DOHH2 (cell line): ENCODE data around the gene MRPL12.

Experiments
- H3F3A ChIP-seq: fragments of 200-600 bp; sonication (generic), shearing (Covaris generic); 2 replicates; pipeline ENCODE4 v1.6.0; 2016; ENCODE audit warnings: antibody characterized with exemption, mild to moderate bottlenecking; ENCODE audit not compliant: control insufficient read depth, insufficient read depth
- H3K27ac ChIP-seq: fragments of 200-600 bp; sonication (generic); 2 replicates; pipeline ENCODE4 v1.5.1; 2014; ENCODE audit warnings: low read depth, mild to moderate bottlenecking, low read length, moderate library complexity
- H3K27me3 ChIP-seq: fragments of 200-600 bp; sonication (generic); 2 replicates; pipeline ENCODE4 v1.6.1; 2014; ENCODE audit warnings: mild to moderate bottlenecking, low read length, mixed read lengths; ENCODE audit not compliant: control insufficient read depth
- H3K36me3 ChIP-seq: fragments of 200-600 bp; sonication (generic); 2 replicates; pipeline ENCODE4 v1.6.1; 2014; ENCODE audit warnings: mild to moderate bottlenecking, low read length, moderate library complexity, mixed read lengths; ENCODE audit not compliant: control insufficient read depth
- H3K4me1 ChIP-seq: fragments of 200-600 bp; sonication (generic); 2 replicates; pipeline ENCODE4 v1.6.1; 2014; ENCODE audit warnings: mild to moderate bottlenecking, low read length, mixed read lengths; ENCODE audit not compliant: control insufficient read depth
- H3K4me2 ChIP-seq: fragments of 200-600 bp; sonication (generic); 2 replicates; pipeline ENCODE4 v1.6.0; 2014; ENCODE audit warnings: mild to moderate bottlenecking, low read length, moderate library complexity
- H3K4me3 ChIP-seq: fragments of 200-600 bp; sonication (generic); 2 replicates; pipeline ENCODE4 v1.5.1; 2014; ENCODE audit warnings: mild to moderate bottlenecking, low read length, mixed read lengths
- H3K79me2 ChIP-seq: fragments of 200-600 bp; sonication (generic); 2 replicates; pipeline ENCODE4 v1.6.1; 2014; ENCODE audit warnings: mild to moderate bottlenecking, low read length, mixed read lengths; ENCODE audit not compliant: control insufficient read depth
- H3K9me2 ChIP-seq: fragments of 200-600 bp; sonication (generic); replicated peaks from 2 replicates; pipeline ENCODE4 v1.6.1; 2014; ENCODE audit warnings: mild to moderate bottlenecking, low read length, mixed read lengths; ENCODE audit not compliant: control insufficient read depth
- H3K9me3 ChIP-seq: fragments of 200-600 bp; sonication (generic); 2 replicates; pipeline ENCODE4 v1.6.1; 2014; ENCODE audit warnings: antibody characterized with exemption, low read length, mixed read lengths; ENCODE audit not compliant: control insufficient read depth, insufficient read depth
- H4K20me1 ChIP-seq: fragments of 200-600 bp; sonication (generic); 2 replicates; pipeline ENCODE4 v1.6.0; 2014; ENCODE audit warnings: low read depth, mild to moderate bottlenecking, antibody characterized with exemption, low read length, moderate library complexity; ENCODE audit not compliant: control insufficient read depth, insufficient read depth
- CTCF ChIP-seq: fragments of 200-600 bp; sonication (generic); IDR thresholded peaks from one replicate; pipeline ENCODE4 v1.5.1; 2014; ENCODE audit warnings: antibody characterized with exemption, mild to moderate bottlenecking, low read depth, low read length; ENCODE audit not compliant: poor library complexity, severe bottlenecking
- EZH2phosphoT487 ChIP-seq: fragments of 200-600 bp; sonication (generic); IDR thresholded peaks from 2 replicates; pipeline ENCODE4 v1.6.1; 2017; ENCODE audit warnings: borderline replicate concordance, mild to moderate bottlenecking, antibody characterized with exemption, low read length, moderate library complexity, mixed read lengths

Gene MRPL12

GRCh38 chr17:81683584-81684441, 19.4 kb upstream of the MRPL12 start, which contains the start of the genes ARL16 and HGS:
TSS of gene ARL16 (minus strand) at chr17:81683797. CDS start at chr17:81683753, 44 bp downstream.
TSS of gene HGS (plus strand) at chr17:81684011. CDS start at chr17:81684067, 56 bp downstream.
- Histone ChIP-seq H3K79me2 (peaks cover 73% of the 10 kb centered on the region), H3K36me3 (peaks cover 62% of the 10 kb centered on the region)
- TF ChIP-seq CTCF (no peak), EZH2phosphoT487 (no peak)

GRCh38 chr17:81684442-81684911, 18.7 kb upstream of the MRPL12 start:
- peaks cover 19% of the 10 kb centered on the region; the same call in 1 of the 2 replicates for H4K20me1 ChIP-seq
- no peaks in the 10 kb centered on the region for H3K27me3 ChIP-seq
- peaks cover 22% of the 10 kb centered on the region for H3K4me1 ChIP-seq
- TF ChIP-seq EZH2phosphoT487 (no peak), CTCF (no peak)
- H3K36me3 ChIP-seq = peaks cover 68% of the 10 kb centered on the region
- H3K9me3 ChIP-seq = no peaks in the 10 kb centered on the region
- no peaks in the 10 kb centered on the region for H3F3A ChIP-seq
- no peaks in the 10 kb centered on the region for H3K9me2 ChIP-seq
- H3K4me3 ChIP-seq = peak overlapping the region; percentile 92
- H3K79me2 ChIP-seq = peaks cover 78% of the 10 kb centered on the region
- H3K27ac ChIP-seq = peak overlapping the region; percentile 16
- H3K4me2 ChIP-seq = peak overlapping the region; percentile 99

More at GRCh38 chr17:81683584-81684441, 19.4 kb upstream of the MRPL12 start, which contains the start of the genes ARL16 and HGS:
- Histone ChIP-seq H3K9me3 (no peaks in the 10 kb centered on the region), H4K20me1 (peaks cover 19% of the 10 kb centered on the region; the same call in 1 of the 2 replicates), H3K4me3 (peak within 1 kb of the TSS; percentile 92), H3K27me3 (no peaks in the 10 kb centered on the region), H3F3A (no peaks in the 10 kb centered on the region), H3K27ac (peak within 1 kb of the TSS; percentile 52), H3K4me1 (peaks cover 22% of the 10 kb centered on the region), H3K9me2 (no peaks in the 10 kb centered on the region), H3K4me2 (peak within 1 kb of the TSS; percentile 99)

GRCh38 chr17:81685108-81685507, 18.1 kb upstream of the MRPL12 start:
- Histone ChIP-seq H3K9me2 (no peaks in the 10 kb centered on the region), H3K9me3 (no peaks in the 10 kb centered on the region), H3K27me3 (no peaks in the 10 kb centered on the region), H3K79me2 (peaks cover 78% of the 10 kb centered on the region), H3K4me2 (peak overlapping the region; percentile 99), H4K20me1 (peaks cover 19% of the 10 kb centered on the region; the same call in 1 of the 2 replicates), H3K4me1 (peaks cover 22% of the 10 kb centered on the region), H3K4me3 (peak overlapping the region; percentile 92), H3K36me3 (peaks cover 75% of the 10 kb centered on the region), H3F3A (no peaks in the 10 kb centered on the region), H3K27ac (no peak overlapping the region)
- no peak for TF ChIP-seq CTCF
- TF ChIP-seq EZH2phosphoT487 = no peak
